Epithelial cell of esophagus (primary cell): ENCODE data around the gene TSPO2.
A peak's percentile ranks its signal among the peaks of the same experiment; 100 is the strongest.

ENCODE experiments used
- DNase-seq: peaks from one replicate; pipeline ENCODE4 v3.0.0; 2010; ENCODE audit warnings: low read depth
- H3K4me3 ChIP-seq: 2 replicates; pipeline ENCODE4 v1.5.1; 2011; ENCODE audit warnings: mild to moderate bottlenecking, low read length, control low read depth
- TF ChIP-seq, protein P1 (sequence below): IDR thresholded peaks from 2 replicates; pipeline ENCODE4 v1.5.1; 2011; ENCODE audit warnings: low read depth, mild to moderate bottlenecking, low read length, control low read depth, inconsistent platforms; ENCODE audit not compliant: insufficient read depth; ENCODE audit errors: missing control alignments

TSPO2 gene

DNA sequence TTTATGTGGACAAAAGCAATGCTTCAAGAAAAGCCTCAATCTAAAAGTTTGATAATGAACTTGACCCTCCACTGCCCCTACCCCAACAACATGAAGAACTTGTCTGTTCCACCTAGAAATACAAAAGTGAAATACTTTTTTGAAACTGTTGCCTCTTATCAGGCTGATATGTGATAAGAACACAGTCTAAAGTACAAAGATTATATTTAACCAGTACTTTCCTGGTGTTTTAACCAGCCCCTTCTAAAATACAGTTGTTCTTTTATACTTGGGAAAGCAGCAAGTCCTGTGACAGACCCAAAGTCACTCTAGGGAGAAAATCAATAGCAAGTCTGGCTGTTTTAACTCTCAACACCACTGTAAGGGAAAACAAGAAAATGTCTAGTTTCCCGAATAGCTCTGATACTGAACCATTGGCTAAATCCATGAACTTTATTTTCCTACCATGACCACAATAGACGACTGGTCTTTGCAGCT is 23.3 kb downstream of the TSPO2 start:
- H3K4me3 ChIP-seq = no peak overlapping the region
- DNase-seq = no peak
- TF ChIP-seq, protein P1, sequence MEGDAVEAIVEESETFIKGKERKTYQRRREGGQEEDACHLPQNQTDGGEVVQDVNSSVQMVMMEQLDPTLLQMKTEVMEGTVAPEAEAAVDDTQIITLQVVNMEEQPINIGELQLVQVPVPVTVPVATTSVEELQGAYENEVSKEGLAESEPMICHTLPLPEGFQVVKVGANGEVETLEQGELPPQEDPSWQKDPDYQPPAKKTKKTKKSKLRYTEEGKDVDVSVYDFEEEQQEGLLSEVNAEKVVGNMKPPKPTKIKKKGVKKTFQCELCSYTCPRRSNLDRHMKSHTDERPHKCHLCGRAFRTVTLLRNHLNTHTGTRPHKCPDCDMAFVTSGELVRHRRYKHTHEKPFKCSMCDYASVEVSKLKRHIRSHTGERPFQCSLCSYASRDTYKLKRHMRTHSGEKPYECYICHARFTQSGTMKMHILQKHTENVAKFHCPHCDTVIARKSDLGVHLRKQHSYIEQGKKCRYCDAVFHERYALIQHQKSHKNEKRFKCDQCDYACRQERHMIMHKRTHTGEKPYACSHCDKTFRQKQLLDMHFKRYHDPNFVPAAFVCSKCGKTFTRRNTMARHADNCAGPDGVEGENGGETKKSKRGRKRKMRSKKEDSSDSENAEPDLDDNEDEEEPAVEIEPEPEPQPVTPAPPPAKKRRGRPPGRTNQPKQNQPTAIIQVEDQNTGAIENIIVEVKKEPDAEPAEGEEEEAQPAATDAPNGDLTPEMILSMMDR = no peak

DNA sequence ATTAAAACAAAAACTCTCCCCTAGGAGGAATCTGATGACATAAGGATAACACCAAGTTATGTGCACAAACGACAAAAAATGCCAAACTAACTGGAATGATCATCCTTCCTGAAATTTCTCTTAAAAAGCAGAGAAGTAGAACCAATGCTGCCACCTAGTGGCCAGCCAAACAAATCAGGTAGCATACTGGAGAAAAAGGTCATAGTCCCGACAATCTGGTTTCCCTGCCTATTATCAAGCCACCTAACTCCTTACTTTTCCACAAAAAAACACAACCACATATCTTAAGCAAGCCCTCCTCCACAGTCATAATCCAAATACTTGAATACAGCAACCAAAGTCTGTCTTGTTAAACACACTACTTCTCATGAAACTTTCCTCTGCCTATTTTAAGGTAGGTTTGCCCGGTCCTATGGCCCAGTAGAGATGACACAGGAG is 24.6 kb downstream of the TSPO2 start:
- H3K4me3 ChIP-seq = no peak overlapping the region
- DNase-seq = peak; percentile 86
- TF ChIP-seq, protein P1 = peak; percentile 83

DNA sequence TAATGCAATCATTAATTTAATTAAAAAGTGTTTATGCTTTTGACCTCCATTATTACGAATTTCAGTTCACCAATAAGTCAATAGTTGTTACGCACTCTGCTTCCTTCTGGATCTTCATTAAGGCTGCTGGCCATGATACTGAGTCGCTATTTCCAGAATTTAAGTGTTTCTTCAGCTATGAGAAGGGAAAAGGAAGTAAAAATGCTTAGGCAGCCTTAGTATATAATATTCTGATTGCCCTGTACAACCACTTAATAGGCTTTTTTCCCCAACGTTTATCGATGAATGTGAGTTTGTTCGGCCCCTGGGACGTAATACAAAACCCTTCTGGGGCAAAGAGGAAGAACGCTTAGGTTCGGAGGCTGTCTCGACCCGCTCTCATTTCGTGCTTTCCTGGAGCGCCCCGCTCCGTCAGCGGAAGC is 29.2 kb downstream of the TSPO2 start:
- TF ChIP-seq, protein P1 = peak; percentile 14
- peak overlapping the region; percentile 81 for H3K4me3 ChIP-seq
- DNase-seq = no peak

- peak; percentile 99 for DNase-seq
- peak within 1 kb of the TSS; percentile 81 for H3K4me3 ChIP-seq
- TF ChIP-seq, protein P1 = no peak
Observed at GRCh38 chr6:41071923-41072835, 29.9 kb downstream of the TSPO2 start, which contains the start of gene OARD1. OARD1 (minus strand) TSS chr6:41072356; CDS start chr6:41071634, 722 bp downstream.

- no peak for DNase-seq
- H3K4me3 ChIP-seq = peak within 1 kb of the TSS; percentile 81
- TF ChIP-seq, protein P1 = no peak
Observed at GRCh38 chr6:41072836-41073202, 30.6 kb downstream of the TSPO2 start, which contains the start of gene NFYA. NFYA (plus strand) TSS chr6:41072974; CDS start chr6:41079090, 6,116 bp downstream.

DNA sequence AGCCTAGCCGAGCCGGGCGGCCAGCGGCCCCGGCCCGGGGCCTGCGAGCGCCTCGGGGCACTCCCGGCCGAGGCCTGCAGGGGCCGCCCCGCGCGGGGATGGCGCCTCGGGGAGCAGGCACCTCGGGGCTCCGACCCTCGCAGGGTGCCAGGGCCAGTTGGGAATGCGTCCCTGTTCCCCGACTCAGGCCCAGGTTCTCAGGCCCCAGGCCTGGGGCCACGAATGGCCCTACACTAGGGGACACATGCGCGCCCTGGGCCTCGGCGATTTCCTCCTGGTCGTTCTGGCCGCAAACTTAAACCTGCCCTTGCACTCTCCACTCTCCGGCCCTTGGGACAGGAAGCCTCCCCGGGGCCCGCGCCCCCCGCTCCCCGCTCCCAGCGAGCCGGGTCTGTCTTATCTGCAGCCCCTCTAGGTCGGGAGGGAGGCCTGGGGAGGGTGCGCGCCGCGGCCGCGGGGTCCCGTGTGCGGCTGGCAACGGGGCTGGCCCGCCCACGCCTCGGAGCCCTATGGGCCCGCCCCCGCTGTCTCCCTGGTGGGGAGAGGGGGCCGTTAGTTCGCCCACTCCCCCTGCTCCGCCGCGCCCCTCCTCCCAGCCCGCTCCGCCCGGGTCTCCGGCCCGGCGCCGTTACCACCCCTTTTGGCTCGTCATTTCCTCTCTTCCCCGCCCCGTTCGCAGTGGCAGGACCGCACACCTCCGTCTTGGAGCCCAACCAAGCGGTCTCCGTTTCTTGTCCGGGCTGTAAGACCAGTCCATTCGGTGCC is 31.1 kb downstream of the TSPO2 start:
- TF ChIP-seq, protein P1 = no peak
- peak; percentile 84 for DNase-seq

More for the DNA sequence above, 31.1 kb downstream of the TSPO2 start:
- H3K4me3 ChIP-seq = peak overlapping the region; percentile 81
